GM21528 (cell line): ENCODE measurements around the gene PNKD.

Experiments used
- ATAC-seq: cut with Tn5 transposase; IDR thresholded peaks from one replicate; pipeline ENCODE4 v1.9.1; 2021; ENCODE audit warnings: mild to moderate bottlenecking, moderate library complexity; ENCODE audit not compliant: unreplicated experiment, low FRiP score

Gene PNKD

GRCh38 chr2:218368621-218369153, 98.4 kb downstream of the PNKD start:
- no peak for ATAC-seq

DNA sequence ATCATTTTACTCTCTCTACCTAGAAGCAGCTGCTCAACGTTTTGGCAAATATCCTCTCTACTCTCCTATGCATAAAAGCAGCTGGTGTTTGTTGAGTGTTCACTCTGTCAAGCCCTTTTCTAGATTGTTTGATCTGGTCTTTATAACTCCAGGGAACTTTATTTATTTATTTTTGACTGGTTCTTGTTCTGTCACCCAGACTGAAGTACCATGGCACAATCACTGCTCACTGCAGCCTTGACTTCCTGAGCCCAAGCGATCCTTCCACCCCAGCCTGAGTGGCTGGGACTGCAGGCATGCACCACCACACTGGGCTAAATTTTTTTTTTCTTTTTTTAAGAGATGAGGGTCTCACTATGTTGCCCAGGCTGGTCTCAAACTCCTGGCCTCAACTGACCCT, 99.0 kb downstream of the PNKD start:
- no peak for ATAC-seq

- ATAC-seq = no peak
These were observed 100.2 kb downstream of the PNKD start for GRCh38 chr2:218370410-218371063.

DNA sequence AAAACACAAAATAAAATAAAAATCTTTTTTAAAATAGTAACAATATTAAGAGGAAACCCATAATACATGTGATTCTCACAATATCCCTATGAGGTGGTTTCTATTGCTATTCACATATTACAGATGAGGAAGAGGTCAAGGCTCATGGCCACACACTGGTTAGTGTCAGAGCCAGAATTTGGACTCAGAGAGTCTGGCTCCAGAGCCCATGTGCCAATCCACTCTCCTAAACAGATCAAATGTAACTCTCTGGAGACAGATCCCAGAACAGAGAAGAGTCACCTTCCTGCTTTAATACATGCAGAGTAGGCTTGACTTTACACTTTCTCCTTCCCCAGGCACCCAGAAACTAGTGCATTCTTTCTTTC, 101.6 kb downstream of the PNKD start:
- ATAC-seq = no peak

- no peak for ATAC-seq
These were observed 104.5 kb downstream of the PNKD start for GRCh38 chr2:218374795-218375194.

DNA sequence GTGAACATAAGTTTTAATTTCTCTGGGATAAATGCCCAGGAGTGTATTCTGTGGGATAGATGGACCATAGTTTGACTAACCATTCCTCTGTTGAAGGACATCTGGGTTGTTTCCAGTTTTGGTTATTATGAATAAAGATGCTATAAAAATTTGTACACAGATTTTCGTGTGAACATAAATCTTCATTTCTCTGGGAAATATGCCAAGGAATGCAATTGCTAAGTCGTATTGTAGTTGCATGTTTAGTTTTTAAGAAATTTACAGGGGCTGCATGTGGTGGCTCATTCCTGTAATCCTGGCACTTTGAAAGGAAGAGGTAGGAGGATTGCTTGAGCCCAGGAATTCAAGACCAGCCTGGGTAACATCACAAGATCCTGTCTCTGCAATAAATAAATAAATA, 104.9 kb downstream of the PNKD start:
- ATAC-seq = no peak

- ATAC-seq = no peak
These were observed 107.7 kb downstream of the PNKD start for GRCh38 chr2:218378053-218378452.

DNA sequence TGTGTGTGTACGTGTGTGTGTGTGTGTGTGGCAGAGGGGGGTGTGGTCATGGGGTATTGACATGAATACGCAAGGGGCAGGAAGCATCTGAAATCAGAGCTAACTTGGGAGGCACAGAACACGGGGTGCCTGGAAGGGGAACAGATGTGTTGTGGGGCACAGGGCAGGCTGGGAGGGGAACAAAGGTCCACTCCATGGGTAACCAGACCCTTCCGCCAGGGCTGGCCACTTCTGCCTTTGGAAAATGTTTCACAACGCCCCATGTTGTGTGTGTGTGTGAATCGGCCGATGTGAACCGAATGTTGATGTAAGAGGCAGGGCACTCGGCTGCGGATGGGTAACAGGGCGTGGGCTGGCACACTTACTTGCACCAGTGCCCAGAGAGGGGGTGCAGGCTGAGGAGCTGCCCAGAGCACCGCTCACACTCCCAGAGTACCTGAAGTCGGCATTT, 111.6 kb downstream of the PNKD start, which contains the start of gene SLC11A1:
SLC11A1 (plus strand) TSS at position 358 of the 451 bp plus-strand sequence. CDS start 96 bp downstream, outside the sequence.
- ATAC-seq = no peak

- ATAC-seq = no peak
These were observed 112.5 kb downstream of the PNKD start for GRCh38 chr2:218382785-218383184.

- ATAC-seq = no peak
These were observed 113.7 kb downstream of the PNKD start for GRCh38 chr2:218383892-218384519.

GRCh38 chr2:218384975-218385374, 114.7 kb downstream of the PNKD start:
- no peak for ATAC-seq

GRCh38 chr2:218386505-218387368, 116.4 kb downstream of the PNKD start:
- ATAC-seq = no peak

GRCh38 chr2:218387369-218388194, 117.3 kb downstream of the PNKD start:
- ATAC-seq = no peak

DNA sequence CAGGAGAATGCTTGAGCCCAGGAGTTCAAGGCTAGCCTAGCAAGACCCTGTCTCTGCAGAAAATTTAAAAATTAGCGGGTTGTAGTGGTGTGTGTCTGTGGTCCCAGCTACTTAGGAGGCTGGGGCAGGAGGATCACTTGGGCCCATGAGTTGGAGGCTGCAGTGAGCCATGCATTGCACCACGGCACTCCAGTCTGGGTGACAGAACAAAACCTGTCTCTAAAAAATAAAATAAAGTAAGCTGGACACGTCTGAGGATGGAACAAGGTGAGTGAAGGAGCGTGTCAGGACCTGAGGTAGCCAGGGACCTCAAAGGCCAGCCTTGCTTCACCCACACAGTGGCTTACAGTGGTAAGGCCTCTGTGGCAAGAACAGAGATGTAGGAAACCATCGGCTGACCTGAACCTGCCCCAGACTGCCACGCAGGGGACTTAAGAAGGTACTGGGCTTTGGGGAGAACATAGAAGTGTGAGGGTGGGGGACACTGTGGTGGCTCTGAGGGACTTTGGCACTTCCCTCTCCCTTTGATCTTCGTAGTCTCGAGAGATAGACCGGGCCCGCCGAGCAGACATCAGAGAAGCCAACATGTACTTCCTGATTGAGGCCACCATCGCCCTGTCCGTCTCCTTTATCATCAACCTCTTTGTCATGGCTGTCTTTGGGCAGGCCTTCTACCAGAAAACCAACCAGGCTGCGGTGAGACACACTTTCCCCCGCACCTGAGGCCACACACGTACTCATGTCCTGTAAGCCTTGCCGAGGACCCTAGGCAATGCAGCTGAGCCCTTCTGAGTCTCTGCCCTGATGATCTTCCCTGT, 119.2 kb downstream of the PNKD start:
- ATAC-seq = no peak

DNA sequence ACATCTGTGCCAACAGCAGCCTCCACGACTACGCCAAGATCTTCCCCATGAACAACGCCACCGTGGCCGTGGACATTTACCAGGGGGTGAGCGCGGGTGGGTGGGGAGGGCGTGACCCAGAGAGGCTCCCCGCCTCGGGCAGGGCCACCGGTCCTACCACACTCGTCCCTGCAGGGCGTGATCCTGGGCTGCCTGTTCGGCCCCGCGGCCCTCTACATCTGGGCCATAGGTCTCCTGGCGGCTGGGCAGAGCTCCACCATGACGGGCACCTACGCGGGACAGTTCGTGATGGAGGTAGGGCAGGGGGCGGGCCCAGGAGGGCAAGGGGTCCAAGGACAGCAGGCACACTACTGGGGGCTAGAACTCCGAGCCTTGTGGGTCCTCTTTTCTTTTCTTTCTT, 120.9 kb downstream of the PNKD start:
- ATAC-seq = no peak

GRCh38 chr2:218392459-218392858, 122.1 kb downstream of the PNKD start:
- no peak for ATAC-seq

- no peak for ATAC-seq
These were observed 122.7 kb downstream of the PNKD start for GRCh38 chr2:218392891-218393462.

GRCh38 chr2:218393750-218394290, 123.5 kb downstream of the PNKD start:
- no peak for ATAC-seq
